Effector memory CD4-positive, alpha-beta T cell (primary cell): Measurements from ENCODE around the gene VEGFA.

Experiments
- DNase-seq, 3 donors: peaks; one replicate each; pipeline ENCODE4 v3.0.0-alpha.2; 2020
- H3K27ac ChIP-seq: 2 replicates; pipeline ENCODE4 v1.7.0; 2013; ENCODE audit warnings: mild to moderate bottlenecking, low read length, moderate library complexity; ENCODE audit not compliant: insufficient read depth, poor library complexity, severe bottlenecking
- H3K27me3 ChIP-seq: replicated peaks from 2 replicates; pipeline ENCODE4 v1.7.0; 2013; ENCODE audit warnings: mild to moderate bottlenecking, low read length; ENCODE audit not compliant: insufficient read depth, control insufficient read depth, poor library complexity, severe bottlenecking
- H3K36me3 ChIP-seq: 2 replicates; pipeline ENCODE4 v1.7.0; 2013; ENCODE audit warnings: mild to moderate bottlenecking, low read length, moderate library complexity; ENCODE audit not compliant: control insufficient read depth, insufficient read depth
- H3K4me1 ChIP-seq: 2 replicates; pipeline ENCODE4 v1.7.0; 2013; ENCODE audit warnings: low read length, mild to moderate bottlenecking; ENCODE audit not compliant: control insufficient read depth, insufficient read depth, poor library complexity, severe bottlenecking
- H3K4me3 ChIP-seq: 2 replicates; pipeline ENCODE4 v1.7.0; 2013; ENCODE audit warnings: low read length, low read depth, mild to moderate bottlenecking; ENCODE audit not compliant: insufficient read depth, poor library complexity, severe bottlenecking
- H3K9me3 ChIP-seq: 2 replicates; pipeline ENCODE4 v1.7.0; 2013; ENCODE audit warnings: mild to moderate bottlenecking, low read length, moderate library complexity; ENCODE audit not compliant: control insufficient read depth
- total RNA-seq, 3 donors: gene quantifications; one replicate each; lab custom pipeline; 2026; lab: John Stamatoyannopoulos, UW

The VEGFA gene
- 3.6 to 6.9 (median 6.2) reads per million in 3 donors for total RNA-seq

DNA sequence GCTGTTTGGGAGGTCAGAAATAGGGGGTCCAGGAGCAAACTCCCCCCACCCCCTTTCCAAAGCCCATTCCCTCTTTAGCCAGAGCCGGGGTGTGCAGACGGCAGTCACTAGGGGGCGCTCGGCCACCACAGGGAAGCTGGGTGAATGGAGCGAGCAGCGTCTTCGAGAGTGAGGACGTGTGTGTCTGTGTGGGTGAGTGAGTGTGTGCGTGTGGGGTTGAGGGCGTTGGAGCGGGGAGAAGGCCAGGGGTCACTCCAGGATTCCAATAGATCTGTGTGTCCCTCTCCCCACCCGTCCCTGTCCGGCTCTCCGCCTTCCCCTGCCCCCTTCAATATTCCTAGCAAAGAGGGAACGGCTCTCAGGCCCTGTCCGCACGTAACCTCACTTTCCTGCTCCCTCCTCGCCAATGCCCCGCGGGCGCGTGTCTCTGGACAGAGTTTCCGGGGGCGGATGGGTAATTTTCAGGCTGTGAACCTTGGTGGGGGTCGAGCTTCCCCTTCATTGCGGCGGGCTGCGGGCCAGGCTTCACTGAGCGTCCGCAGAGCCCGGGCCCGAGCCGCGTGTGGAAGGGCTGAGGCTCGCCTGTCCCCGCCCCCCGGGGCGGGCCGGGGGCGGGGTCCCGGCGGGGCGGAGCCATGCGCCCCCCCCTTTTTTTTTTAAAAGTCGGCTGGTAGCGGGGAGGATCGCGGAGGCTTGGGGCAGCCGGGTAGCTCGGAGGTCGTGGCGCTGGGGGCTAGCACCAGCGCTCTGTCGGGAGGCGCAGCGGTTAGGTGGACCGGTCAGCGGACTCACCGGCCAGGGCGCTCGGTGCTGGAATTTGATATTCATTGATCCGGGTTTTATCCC lies at the start of gene VEGFA:
VEGFA (plus strand) TSS at position 686 of the 846 bp plus-strand sequence.
- no peaks in the 10 kb centered on the region for H3K9me3 ChIP-seq
- H3K4me3 ChIP-seq: peak within 1 kb of the TSS; percentile 65
- no peaks in the 10 kb centered on the region for H3K36me3 ChIP-seq
- H3K4me1 ChIP-seq: peaks cover 11% of the 10 kb centered on the region
- DNase-seq: peak; percentile 70 to 77 (median 73)
- H3K27me3 ChIP-seq: peaks cover 22% of the 10 kb centered on the region
- H3K27ac ChIP-seq: peak within 1 kb of the TSS; percentile 23

GRCh38 chr6:43720999-43721398 lies 49.0 kb upstream of the VEGFA start:
- no peak for DNase-seq
- no peaks in the 10 kb centered on the region for H3K27me3 ChIP-seq
- peaks cover 17% of the 10 kb centered on the region for H3K4me1 ChIP-seq
- no peak overlapping the region for H3K4me3 ChIP-seq
- no peak overlapping the region for H3K27ac ChIP-seq
- H3K9me3 ChIP-seq: no peaks in the 10 kb centered on the region
- no peaks in the 10 kb centered on the region for H3K36me3 ChIP-seq

- DNase-seq: no peak
- no peak overlapping the region for H3K4me3 ChIP-seq
- H3K4me1 ChIP-seq: peaks cover 17% of the 10 kb centered on the region
- no peaks in the 10 kb centered on the region for H3K36me3 ChIP-seq
- no peaks in the 10 kb centered on the region for H3K9me3 ChIP-seq
- H3K27me3 ChIP-seq: no peaks in the 10 kb centered on the region
- no peak overlapping the region for H3K27ac ChIP-seq
Measured at GRCh38 chr6:43722920-43723545, 47.0 kb upstream of the VEGFA start.

DNA sequence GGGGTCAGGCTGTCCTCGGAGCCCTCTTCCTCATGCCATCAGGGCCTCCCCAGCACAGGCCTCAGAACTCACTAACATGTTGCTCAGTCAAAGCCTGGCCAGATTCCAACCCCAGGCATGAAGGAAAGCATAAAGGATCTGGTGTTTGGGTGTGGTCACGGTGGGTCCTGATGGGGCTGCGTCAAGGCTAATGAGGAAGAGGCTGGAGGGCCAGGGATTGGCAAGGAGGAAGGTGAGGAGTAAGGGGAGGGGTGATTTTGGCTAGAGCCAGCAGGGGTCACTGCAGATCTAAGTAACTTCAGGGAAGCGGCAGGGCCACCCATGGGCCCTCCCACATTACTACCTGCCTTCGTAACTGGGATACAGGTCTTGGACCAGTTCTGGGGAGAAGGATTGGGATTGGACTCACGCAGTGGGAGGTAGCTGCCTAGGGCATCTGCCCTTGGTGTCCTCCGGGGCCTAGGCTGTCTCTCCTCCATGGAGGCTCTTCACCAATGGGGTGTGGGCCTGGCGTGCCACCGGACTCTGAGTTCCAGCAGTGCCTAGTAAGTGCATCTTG lies 46.2 kb upstream of the VEGFA start:
- H3K9me3 ChIP-seq: no peaks in the 10 kb centered on the region
- DNase-seq: peak; percentile 26 to 53 (median 41)
- peaks cover 17% of the 10 kb centered on the region for H3K4me1 ChIP-seq
- H3K4me3 ChIP-seq: no peak overlapping the region
- H3K27ac ChIP-seq: no peak overlapping the region
- H3K27me3 ChIP-seq: no peaks in the 10 kb centered on the region
- no peaks in the 10 kb centered on the region for H3K36me3 ChIP-seq

- H3K4me3 ChIP-seq: no peak overlapping the region
- no peaks in the 10 kb centered on the region for H3K36me3 ChIP-seq
- no peak for DNase-seq
- no peak overlapping the region for H3K27ac ChIP-seq
- H3K9me3 ChIP-seq: no peaks in the 10 kb centered on the region
- H3K27me3 ChIP-seq: no peaks in the 10 kb centered on the region
- peaks cover 17% of the 10 kb centered on the region for H3K4me1 ChIP-seq
Measured at GRCh38 chr6:43724354-43724753, 45.7 kb upstream of the VEGFA start.

DNA sequence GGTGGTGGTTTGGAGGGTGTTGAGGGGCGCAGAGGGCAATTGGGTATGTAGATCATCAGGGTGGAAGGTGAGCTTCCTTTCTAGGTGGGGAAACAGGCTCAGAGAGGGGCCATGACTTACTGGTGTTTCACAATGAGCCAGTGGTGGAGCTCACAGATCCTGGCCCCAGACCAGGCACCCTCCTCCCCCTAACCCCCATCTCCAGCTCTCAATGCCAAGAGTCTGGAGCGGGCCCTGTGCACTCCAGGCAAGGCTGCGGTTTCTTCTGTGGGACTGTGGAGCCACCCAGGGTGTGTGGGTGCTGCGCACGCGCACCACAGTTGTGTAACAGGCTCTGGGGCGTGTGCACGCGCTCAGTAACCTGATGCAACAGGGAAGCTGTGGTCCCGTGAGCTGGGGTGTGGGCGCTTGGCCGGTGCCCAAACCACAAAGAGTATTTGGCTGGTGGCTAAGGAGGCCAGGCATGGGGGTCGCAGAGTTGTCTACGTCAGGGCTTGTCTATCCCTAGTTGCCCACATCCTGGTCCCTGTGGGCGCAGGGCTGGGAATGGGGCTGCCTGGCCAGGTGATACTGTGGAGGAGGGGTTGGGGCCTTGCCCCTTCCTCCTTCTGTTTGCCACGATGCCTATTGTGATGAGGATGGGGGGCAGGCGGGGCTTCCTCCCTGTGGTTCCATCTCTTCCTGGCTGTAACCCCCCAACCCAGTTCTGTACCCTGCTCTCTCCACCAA lies 44.9 kb upstream of the VEGFA start:
- peak; percentile 45 to 64 (median 62) for DNase-seq
- Histone ChIP-seq H3K27ac (peak overlapping the region; percentile 27), H3K27me3 (no peaks in the 10 kb centered on the region), H3K4me3 (peak overlapping the region; percentile 8), H3K4me1 (peaks cover 17% of the 10 kb centered on the region), H3K36me3 (no peaks in the 10 kb centered on the region), H3K9me3 (no peaks in the 10 kb centered on the region)

- Histone ChIP-seq H3K9me3 (peaks cover 5% of the 10 kb centered on the region), H3K27ac (peak overlapping the region; percentile 27), H3K36me3 (no peaks in the 10 kb centered on the region), H3K27me3 (no peaks in the 10 kb centered on the region), H3K4me1 (peaks cover 17% of the 10 kb centered on the region), H3K4me3 (peak overlapping the region; percentile 8)
- no peak for DNase-seq
Measured at GRCh38 chr6:43725643-43726580, 44.1 kb upstream of the VEGFA start.

DNA sequence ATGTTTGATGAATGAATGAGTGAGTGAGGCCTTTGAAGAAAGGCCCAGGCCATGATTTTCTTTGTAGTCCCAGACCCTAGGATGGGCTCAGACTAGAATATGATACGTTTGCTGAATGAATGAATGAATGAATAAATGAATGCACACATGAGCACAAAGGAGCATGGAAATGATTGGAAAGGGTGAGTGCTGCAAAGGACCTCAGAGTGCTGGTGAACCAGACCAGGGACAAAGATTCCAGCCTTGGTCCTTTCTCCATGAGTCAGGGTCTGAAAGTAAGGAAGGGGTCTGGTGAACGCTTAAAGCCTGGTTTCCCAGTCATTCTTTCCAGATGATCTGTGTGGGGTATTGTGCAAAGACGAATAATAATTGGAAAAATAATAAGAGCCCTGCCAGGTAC lies 42.4 kb upstream of the VEGFA start:
- no peak for DNase-seq
- Histone ChIP-seq H3K4me1 (peaks cover 17% of the 10 kb centered on the region), H3K36me3 (no peaks in the 10 kb centered on the region), H3K4me3 (no peak overlapping the region), H3K27me3 (no peaks in the 10 kb centered on the region), H3K27ac (no peak overlapping the region), H3K9me3 (peaks cover 5% of the 10 kb centered on the region)

DNA sequence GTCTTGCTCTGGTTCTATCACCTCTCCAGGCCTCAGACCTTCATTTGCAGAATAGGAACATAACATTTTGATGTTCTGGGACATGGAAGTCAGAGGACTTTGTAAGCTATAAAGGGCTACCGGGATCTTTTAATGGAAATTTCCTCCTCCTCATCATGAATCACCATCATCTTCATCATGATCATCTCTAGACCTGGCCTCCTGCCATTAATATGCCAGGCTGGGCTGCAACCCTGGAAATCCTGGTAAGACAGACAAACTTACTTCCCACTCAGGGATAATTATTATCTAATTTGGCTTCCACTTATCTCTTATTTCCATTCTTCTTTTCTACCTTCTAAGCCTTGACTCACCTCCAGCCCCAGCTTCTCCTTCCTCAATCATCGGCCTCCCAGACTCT lies 41.4 kb upstream of the VEGFA start:
- Histone ChIP-seq H3K36me3 (no peaks in the 10 kb centered on the region), H3K4me3 (no peak overlapping the region), H3K4me1 (peaks cover 21% of the 10 kb centered on the region), H3K27ac (no peak overlapping the region), H3K27me3 (no peaks in the 10 kb centered on the region), H3K9me3 (peaks cover 5% of the 10 kb centered on the region)
- no peak for DNase-seq
